ENCODE data around the gene FRRS1. TPM values are rescaled to one million over a fixed set of nuclear protein-coding genes. Genes with fewer than 3 reads are reported as not detected.

The FRRS1 gene
- total and polyA plus RNA-seq, 2 of the 4 experiments (the other 2 are of a cell fraction), result 3.8 to 23.5 TPM

DNA sequence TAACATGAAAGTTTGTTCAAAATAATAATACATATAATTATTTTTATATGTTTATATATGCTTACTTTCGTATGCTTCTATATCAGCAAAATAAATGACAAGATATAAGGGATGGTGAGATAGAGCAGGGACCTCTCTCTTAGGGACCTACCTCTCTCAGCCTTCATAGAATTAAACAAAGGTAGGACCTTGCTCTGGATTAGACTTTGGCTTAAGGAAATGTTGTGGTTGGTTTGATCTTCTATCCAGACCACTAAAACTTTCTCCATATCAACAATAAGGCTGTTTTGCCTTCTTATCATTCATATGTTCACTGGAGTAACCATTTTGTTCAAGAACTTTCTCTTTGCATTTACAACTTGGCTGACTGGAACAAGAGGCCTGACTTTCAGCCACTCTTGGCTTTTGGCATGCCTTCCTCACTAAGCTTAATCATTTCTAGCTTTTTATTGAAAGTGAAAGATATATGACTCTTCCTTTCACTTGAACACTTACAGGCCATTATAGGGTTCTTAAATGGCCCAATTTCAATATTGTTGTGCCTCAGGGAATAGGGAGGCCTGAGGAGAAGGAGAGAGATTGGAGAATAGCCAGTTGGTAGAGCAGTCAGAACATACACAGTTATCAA lies 14.4 kb downstream of the FRRS1 start:
- Histone ChIP-seq H3K4me3 (ENCODE audit: insufficient read depth, low read depth, low read length) (no peak overlapping the region), H3K4me1 (ENCODE audit: control insufficient read depth, insufficient read depth, low read length) (no peaks in the 10 kb centered on the region), H3K27me3 (ENCODE audit: control insufficient read depth, insufficient read depth, low read length) (no peaks in the 10 kb centered on the region), H3K4ac (ENCODE audit: low read depth, low read length) (no peak overlapping the region), H3K18ac (ENCODE audit: low read depth, low read length) (no peak overlapping the region), H3K56ac (ENCODE audit: extremely low read depth, insufficient read depth, low read length) (no peak overlapping the region), H2BK120ac (ENCODE audit: low read depth, low read length) (no peak overlapping the region), H3K79me1 (ENCODE audit: low read depth in 1 of 2, low read length in 2 of 2) (no peaks in the 10 kb centered on the region; a peak in 1 of 4 replicates), H4K5ac (ENCODE audit: low read depth, low read length) (no peak overlapping the region), H2AK5ac (ENCODE audit: low read depth, low read length) (no peak overlapping the region), H3K9me3 (ENCODE audit: control insufficient read depth, insufficient read depth, low read length) (no peaks in the 10 kb centered on the region), H3K9me1 (ENCODE audit: insufficient read depth, low read length) (no peaks in the 10 kb centered on the region), H2BK15ac (ENCODE audit: low read depth, low read length) (no peak overlapping the region), H3K36me3 (ENCODE audit: control insufficient read depth, insufficient read depth, low read length) (no peaks in the 10 kb centered on the region), H3K9ac (ENCODE audit: low read depth, low read length) (no peak overlapping the region), H3K4me2 (ENCODE audit: low read depth, low read length) (no peak overlapping the region), H3K14ac (replicated peaks; ENCODE audit: low read depth, low read length) (no peak overlapping the region), H2AFZ (replicated peaks; ENCODE audit: low read length, poor library complexity) (no peak overlapping the region), H2BK20ac (ENCODE audit: low read depth, low read length) (no peak overlapping the region), H3K23ac (ENCODE audit: low read depth, low read length) (no peak overlapping the region), H3K27ac (ENCODE audit: insufficient read depth, low read length) (no peak overlapping the region), H4K8ac (ENCODE audit: low read depth in 2 of 2, low read length in 2 of 2) (no peak overlapping the region), H2AK9ac (replicated peaks; ENCODE audit: low read depth, low read length, poor library complexity) (no peak overlapping the region), H2BK5ac (ENCODE audit: low read depth, low read length, poor library complexity, severe bottlenecking) (no peak overlapping the region), H4K20me1 (ENCODE audit: insufficient read depth, low read length) (no peaks in the 10 kb centered on the region), H4K91ac (ENCODE audit: insufficient read depth, low read depth, low read length) (no peak overlapping the region)
- in situ Hi-C loops (cut with MboI; ENCODE audit: low sequenced_read_pairs), result no loop called here
- intact Hi-C loops (cut with micrococcal nuclease), result no loop called here
- BruUV-seq (replicated peaks), result no TSS peak
- ATAC-seq (ENCODE audit: low read depth) (no peak), DNase-seq (no peak)
- dilution Hi-C loops (cut with HindIII; ENCODE audit: low sequenced_read_pairs, unreplicated experiment), result no loop called here
- ChIA-PET POLR2A (ENCODE audit: unreplicated experiment) (no interaction called here), CTCF (no interaction called here)
- no peak for TF ChIP-seq CTCF (conservative IDR thresholded peaks at IDR 0.05; ENCODE audit: low read depth, low read length)
- WGBS, 2 experiments (ENCODE audit: extremely low coverage in 2 of 2, insufficient read length in 1 of 2), result no CpG with 5 or more reads among the region's 1 CpG

Measured in IMR-90 (cell line).